ENCODE measurements around the gene FUS. TPM values are rescaled to one million over a fixed set of nuclear protein-coding genes. Genes with fewer than 3 reads are reported as not detected.
A peak's percentile ranks its signal among the peaks of the same experiment; 100 is the strongest.

The FUS gene
- total and polyA plus RNA-seq, 2 of the 13 experiments (the other 11 are each of a cell fraction or from before 2014, with no cell fraction given), result 68.1 to 168 TPM

DNA sequence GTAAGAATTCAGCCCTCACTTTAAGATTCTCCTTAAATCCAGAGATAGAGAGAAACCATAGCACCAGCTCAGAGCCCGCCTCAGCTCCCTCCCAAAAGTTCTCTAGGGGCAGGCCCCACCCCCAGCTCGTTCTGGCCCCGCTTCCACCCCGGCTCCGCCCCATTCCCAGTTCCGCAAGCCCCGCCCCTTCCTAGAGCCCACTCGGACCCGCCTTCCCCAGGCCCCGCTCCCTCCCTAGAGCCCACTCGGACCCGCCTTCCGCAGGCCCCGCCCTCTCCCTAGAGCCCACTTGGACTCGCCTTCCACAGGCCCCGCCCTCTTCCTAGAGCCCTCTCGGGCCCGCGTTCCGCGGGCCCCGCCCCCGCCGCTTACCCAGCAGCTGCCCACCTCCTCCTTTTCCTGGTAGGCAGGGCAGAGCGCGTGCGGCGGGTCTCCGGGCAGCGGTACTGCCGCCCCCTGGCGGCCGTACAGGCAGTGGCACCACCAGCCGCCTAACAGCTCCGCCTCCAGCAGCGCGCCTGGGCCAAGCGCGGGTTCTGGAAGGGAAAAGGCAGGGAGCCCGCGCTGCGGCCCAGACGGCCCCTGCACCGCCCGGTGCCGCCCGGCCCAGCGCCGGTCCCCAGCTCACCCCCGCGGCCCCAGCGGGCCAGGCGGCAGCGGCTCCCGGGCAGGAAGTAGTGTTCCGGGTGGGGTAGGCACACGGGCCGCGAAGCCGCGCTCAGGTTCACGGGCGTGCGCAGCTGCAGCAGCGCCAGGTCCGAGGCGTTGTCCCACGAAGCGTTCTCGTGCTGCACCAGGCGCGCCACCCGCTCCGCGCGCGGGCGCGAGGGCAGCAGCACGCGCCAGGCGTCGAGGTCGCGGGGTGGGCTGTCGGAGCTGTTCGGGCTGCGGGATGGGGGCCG is 37.6 kb upstream of the FUS start (continued):
- TF ChIP-seq REPIN1 (CRISPR knock-in tag; IDR thresholded peaks at IDR 0.05; ENCODE audit: borderline replicate concordance, low read depth) (peak; percentile 96), TFAP4 (IDR thresholded peaks at IDR 0.05; ENCODE audit: borderline replicate concordance, low read depth) (peak; percentile 80; the same call in 1 of the 2 replicates), ZFP37 (CRISPR knock-in tag; IDR thresholded peaks at IDR 0.05; ENCODE audit: borderline replicate concordance) (no peak), ZBTB42 (CRISPR knock-in tag; IDR thresholded peaks at IDR 0.05) (0 out of 2 replicates have a peak, but pooled peaks have one; percentile 21), ZSCAN30 (CRISPR knock-in tag; IDR thresholded peaks at IDR 0.05) (no peak), ZNF282 (IDR thresholded peaks at IDR 0.05; ENCODE audit: partially characterized antibody) (no peak), ZFYVE20 (CRISPR knock-in tag; IDR thresholded peaks at IDR 0.05; ENCODE audit: borderline replicate concordance, low read depth) (no peak), ZFP36L1 (CRISPR knock-in tag; IDR thresholded peaks at IDR 0.05) (peak; percentile 96), JDP2 (CRISPR knock-in tag; IDR thresholded peaks at IDR 0.05; ENCODE audit: borderline replicate concordance) (no peak; the same call in 1 of the 2 replicates), RAD21 (CRISPR knock-in tag; IDR thresholded peaks at IDR 0.05) (peak; percentile 99), JUNB (CRISPR knock-in tag; IDR thresholded peaks at IDR 0.05; ENCODE audit: borderline replicate concordance) (no peak), TCF12 (IDR thresholded peaks at IDR 0.05) (no peak), TCF12 (CRISPR knock-in tag; IDR thresholded peaks at IDR 0.05) (no peak), MXD4 (CRISPR knock-in tag; IDR thresholded peaks at IDR 0.05) (peak; percentile 92), KMT2A (CRISPR knock-in tag; IDR thresholded peaks at IDR 0.05) (peak; percentile 48; the same call in 1 of the 2 replicates), KDM5A (IDR thresholded peaks at IDR 0.05; ENCODE audit: borderline replicate concordance, low read length) (peak; percentile 50; the same call in 1 of the 2 replicates), ZNF530 (CRISPR knock-in tag; IDR thresholded peaks at IDR 0.05; ENCODE audit: low read depth) (no peak), ZNF274 (CRISPR knock-in tag; IDR thresholded peaks at IDR 0.05) (peak; percentile 77), JUND (CRISPR knock-in tag; IDR thresholded peaks at IDR 0.05) (no peak), SP5 (CRISPR knock-in tag; IDR thresholded peaks at IDR 0.05; ENCODE audit: borderline replicate concordance, low read depth) (peak; percentile 84), ZNF563 (CRISPR knock-in tag; IDR thresholded peaks at IDR 0.05) (peak; percentile 92)
- TF ChIP-seq, protein P1, sequence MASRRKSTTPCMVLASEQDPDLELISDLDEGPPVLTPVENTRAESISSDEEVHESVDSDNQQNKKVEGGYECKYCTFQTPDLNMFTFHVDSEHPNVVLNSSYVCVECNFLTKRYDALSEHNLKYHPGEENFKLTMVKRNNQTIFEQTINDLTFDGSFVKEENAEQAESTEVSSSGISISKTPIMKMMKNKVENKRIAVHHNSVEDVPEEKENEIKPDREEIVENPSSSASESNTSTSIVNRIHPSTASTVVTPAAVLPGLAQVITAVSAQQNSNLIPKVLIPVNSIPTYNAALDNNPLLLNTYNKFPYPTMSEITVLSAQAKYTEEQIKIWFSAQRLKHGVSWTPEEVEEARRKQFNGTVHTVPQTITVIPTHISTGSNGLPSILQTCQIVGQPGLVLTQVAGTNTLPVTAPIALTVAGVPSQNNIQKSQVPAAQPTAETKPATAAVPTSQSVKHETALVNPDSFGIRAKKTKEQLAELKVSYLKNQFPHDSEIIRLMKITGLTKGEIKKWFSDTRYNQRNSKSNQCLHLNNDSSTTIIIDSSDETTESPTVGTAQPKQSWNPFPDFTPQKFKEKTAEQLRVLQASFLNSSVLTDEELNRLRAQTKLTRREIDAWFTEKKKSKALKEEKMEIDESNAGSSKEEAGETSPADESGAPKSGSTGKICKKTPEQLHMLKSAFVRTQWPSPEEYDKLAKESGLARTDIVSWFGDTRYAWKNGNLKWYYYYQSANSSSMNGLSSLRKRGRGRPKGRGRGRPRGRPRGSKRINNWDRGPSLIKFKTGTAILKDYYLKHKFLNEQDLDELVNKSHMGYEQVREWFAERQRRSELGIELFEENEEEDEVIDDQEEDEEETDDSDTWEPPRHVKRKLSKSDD (CRISPR knock-in tag; IDR thresholded peaks at IDR 0.05; ENCODE audit: low read depth), result no peak
- TF ChIP-seq, protein P2, sequence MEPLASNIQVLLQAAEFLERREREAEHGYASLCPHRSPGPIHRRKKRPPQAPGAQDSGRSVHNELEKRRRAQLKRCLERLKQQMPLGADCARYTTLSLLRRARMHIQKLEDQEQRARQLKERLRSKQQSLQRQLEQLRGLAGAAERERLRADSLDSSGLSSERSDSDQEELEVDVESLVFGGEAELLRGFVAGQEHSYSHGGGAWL (CRISPR knock-in tag; IDR thresholded peaks at IDR 0.05), result peak; percentile 73; the same call in 1 of the 2 replicates
- TF ChIP-seq, protein P3, sequence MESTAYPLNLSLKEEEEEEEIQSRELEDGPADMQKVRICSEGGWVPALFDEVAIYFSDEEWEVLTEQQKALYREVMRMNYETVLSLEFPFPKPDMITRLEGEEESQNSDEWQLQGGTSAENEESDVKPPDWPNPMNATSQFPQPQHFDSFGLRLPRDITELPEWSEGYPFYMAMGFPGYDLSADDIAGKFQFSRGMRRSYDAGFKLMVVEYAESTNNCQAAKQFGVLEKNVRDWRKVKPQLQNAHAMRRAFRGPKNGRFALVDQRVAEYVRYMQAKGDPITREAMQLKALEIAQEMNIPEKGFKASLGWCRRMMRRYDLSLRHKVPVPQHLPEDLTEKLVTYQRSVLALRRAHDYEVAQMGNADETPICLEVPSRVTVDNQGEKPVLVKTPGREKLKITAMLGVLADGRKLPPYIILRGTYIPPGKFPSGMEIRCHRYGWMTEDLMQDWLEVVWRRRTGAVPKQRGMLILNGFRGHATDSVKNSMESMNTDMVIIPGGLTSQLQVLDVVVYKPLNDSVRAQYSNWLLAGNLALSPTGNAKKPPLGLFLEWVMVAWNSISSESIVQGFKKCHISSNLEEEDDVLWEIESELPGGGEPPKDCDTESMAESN (CRISPR knock-in tag; conservative IDR thresholded peaks at IDR 0.05), result 0 out of 2 replicates have a peak, but pooled peaks have one; percentile 50

All from HepG2 (cell line).